SW480 (cell line): ENCODE measurements around the gene MACROD2.
A peak's percentile ranks its signal among the peaks of the same experiment; 100 is the strongest.

Source experiments
- DNase-seq: peaks from one replicate; pipeline ENCODE4 v3.0.0-alpha.2; 2016; ENCODE audit warnings: low spot score

Gene MACROD2

GRCh38 chr20:16013631-16014030 is 2018.3 kb downstream of the MACROD2 start:
- no peak for DNase-seq

GRCh38 chr20:16014436-16014835 is 2019.1 kb downstream of the MACROD2 start:
- no peak for DNase-seq

GRCh38 chr20:16017656-16018055 is 2022.3 kb downstream of the MACROD2 start:
- DNase-seq, result no peak

GRCh38 chr20:16018881-16019280 is 2023.6 kb downstream of the MACROD2 start:
- no peak for DNase-seq

GRCh38 chr20:16020971-16021370 is 2025.7 kb downstream of the MACROD2 start:
- peak; percentile 36 for DNase-seq

- DNase-seq, result no peak
Measured at GRCh38 chr20:16025084-16025483, 2029.8 kb downstream of the MACROD2 start.

- no peak for DNase-seq
Measured at GRCh38 chr20:16027686-16028085, 2032.4 kb downstream of the MACROD2 start.

GRCh38 chr20:16028923-16029322 is 2033.6 kb downstream of the MACROD2 start:
- DNase-seq, result no peak

GRCh38 chr20:16030253-16030652 is 2034.9 kb downstream of the MACROD2 start:
- DNase-seq, result no peak

- DNase-seq, result no peak
Measured at GRCh38 chr20:16035576-16035975, 2040.3 kb downstream of the MACROD2 start.

- DNase-seq, result no peak
Measured at GRCh38 chr20:16036331-16036730, 2041.0 kb downstream of the MACROD2 start.

- no peak for DNase-seq
Measured at GRCh38 chr20:16040742-16041141, 2045.4 kb downstream of the MACROD2 start.

- DNase-seq, result no peak
Measured at GRCh38 chr20:16042731-16043130, 2047.4 kb downstream of the MACROD2 start.

- no peak for DNase-seq
Measured at GRCh38 chr20:16043931-16044330, 2048.6 kb downstream of the MACROD2 start.

GRCh38 chr20:16048876-16049275 is 2053.6 kb downstream of the MACROD2 start:
- no peak for DNase-seq

- no peak for DNase-seq
Measured at GRCh38 chr20:16049529-16050093, 2054.3 kb downstream of the MACROD2 start.

- no peak for DNase-seq
Measured at GRCh38 chr20:16050366-16050765, 2055.1 kb downstream of the MACROD2 start.

GRCh38 chr20:16051968-16052367 is 2056.7 kb downstream of the MACROD2 start:
- no peak for DNase-seq

GRCh38 chr20:16052456-16052855 is 2057.1 kb downstream of the MACROD2 start:
- no peak for DNase-seq

GRCh38 chr20:16054985-16055384 is 2059.7 kb downstream of the MACROD2 start:
- DNase-seq, result no peak

GRCh38 chr20:16057651-16058050 is 2062.3 kb downstream of the MACROD2 start:
- no peak for DNase-seq

GRCh38 chr20:16058268-16058667 is 2063.0 kb downstream of the MACROD2 start:
- no peak for DNase-seq

GRCh38 chr20:16059841-16060240 is 2064.5 kb downstream of the MACROD2 start:
- no peak for DNase-seq

- no peak for DNase-seq
Measured at GRCh38 chr20:16061351-16061750, 2066.0 kb downstream of the MACROD2 start.
